ENCODE measurements around the gene CKS1B. TPM values are rescaled to one million over a fixed set of nuclear protein-coding genes. Genes with fewer than 3 reads are reported as not detected.

Gene CKS1B
- total RNA-seq, 2 donors from 2014 or later, result 22.5 to 23.4 TPM

GRCh38 chr1:155007251-155007828, 32.9 kb downstream of the CKS1B start:
- DNase-seq (ENCODE audit: low spot score), result no peak
- intact Hi-C loops (cut with DNase I), result loop anchor here in 1 of 2 donors (5.0 kb wide), 1 partner anchor 45 kb away; the partner anchor contains the start of gene PYGO2

GRCh38 chr1:155008015-155008941, 33.8 kb downstream of the CKS1B start:
- intact Hi-C loops (cut with DNase I), result loop anchor here in 1 of 2 donors (5.0 kb wide), 1 partner anchor 46 kb away; the partner anchor contains the start of gene PYGO2
- no peak for DNase-seq (ENCODE audit: low spot score)

- DNase-seq (ENCODE audit: low spot score), result no peak
- intact Hi-C loops (cut with DNase I), result loop anchor here in 1 of 2 donors (5.0 kb wide), 1 partner anchor 47 kb away; the partner anchor contains the start of gene PYGO2
Measured at GRCh38 chr1:155009221-155009711, 34.8 kb downstream of the CKS1B start.

- intact Hi-C loops (cut with DNase I), result loop anchor here in 1 of 2 donors (5.0 kb wide), 1 partner anchor 47 kb away; the partner anchor contains the start of gene PYGO2
- no peak for DNase-seq (ENCODE audit: low spot score)
Measured at GRCh38 chr1:155009742-155010141, 35.3 kb downstream of the CKS1B start.

- intact Hi-C loops (cut with DNase I), result no loop called here
- DNase-seq (ENCODE audit: low spot score), result no peak
Measured at GRCh38 chr1:155010211-155010918, 35.9 kb downstream of the CKS1B start.

GRCh38 chr1:155011004-155011416, 36.5 kb downstream of the CKS1B start:
- DNase-seq (ENCODE audit: low spot score), result no peak
- intact Hi-C loops (cut with DNase I), result no loop called here

GRCh38 chr1:155011437-155012025, 37.0 kb downstream of the CKS1B start:
- DNase-seq (ENCODE audit: low spot score), result no peak
- intact Hi-C loops (cut with DNase I), result no loop called here

GRCh38 chr1:155012026-155012546, 37.6 kb downstream of the CKS1B start:
- DNase-seq (ENCODE audit: low spot score), result peak; percentile 93
- intact Hi-C loops (cut with DNase I), result no loop called here

GRCh38 chr1:155012776-155013602, 38.5 kb downstream of the CKS1B start:
- no peak for DNase-seq (ENCODE audit: low spot score)
- intact Hi-C loops (cut with DNase I), result no loop called here

GRCh38 chr1:155013632-155014031, 39.2 kb downstream of the CKS1B start:
- intact Hi-C loops (cut with DNase I), result no loop called here
- DNase-seq (ENCODE audit: low spot score), result no peak

GRCh38 chr1:155014709-155015508, 40.4 kb downstream of the CKS1B start:
- intact Hi-C loops (cut with DNase I), result no loop called here
- no peak for DNase-seq (ENCODE audit: low spot score)

- intact Hi-C loops (cut with DNase I), result no loop called here
- DNase-seq (ENCODE audit: low spot score), result no peak
Measured at GRCh38 chr1:155015527-155016230, 41.2 kb downstream of the CKS1B start.

GRCh38 chr1:155016231-155016831, 41.9 kb downstream of the CKS1B start:
- DNase-seq (ENCODE audit: low spot score), result no peak
- intact Hi-C loops (cut with DNase I), result no loop called here

- intact Hi-C loops (cut with DNase I), result no loop called here
- peak; percentile 97 for DNase-seq (ENCODE audit: low spot score)
Measured at GRCh38 chr1:155017041-155017945, 42.8 kb downstream of the CKS1B start.

- DNase-seq (ENCODE audit: low spot score), result no peak
Measured at GRCh38 chr1:155017946-155018316, 43.5 kb downstream of the CKS1B start.

More at GRCh38 chr1:155017946-155018316, 43.5 kb downstream of the CKS1B start:
- intact Hi-C loops (cut with DNase I), result loop anchor here in 1 of 2 donors (2.0 kb wide), 1 partner anchor 41 kb away; no protein-coding TSS in a partner anchor

All from posterior vena cava (tissue), 2 donors.